Loucy (cell line): ENCODE data around the gene CFAP43.
A peak's percentile ranks its signal among the peaks of the same experiment; 100 is the strongest.

Experiments used
- H2AFZ ChIP-seq: fragments of 200-600 bp; sonication (generic); 2 replicates; pipeline ENCODE4 v1.6.0; 2016; ENCODE audit warnings: antibody characterized with exemption, mild to moderate bottlenecking, low read length, moderate library complexity
- H3F3A ChIP-seq: fragments of 200-600 bp; 2 replicates; pipeline ENCODE4 v1.6.0; 2016; ENCODE audit warnings: antibody characterized with exemption, low read depth, mild to moderate bottlenecking
- H3K27me3 ChIP-seq: fragments of 200-600 bp; sonication (generic); 2 replicates; pipeline ENCODE4 v1.6.1; 2014; ENCODE audit warnings: low read length, mild to moderate bottlenecking; ENCODE audit not compliant: insufficient read depth, poor library complexity, severe bottlenecking
- H3K36me3 ChIP-seq: fragments of 200-600 bp; sonication (generic); 2 replicates; pipeline ENCODE4 v1.6.1; 2016; ENCODE audit warnings: low read length; ENCODE audit not compliant: insufficient read depth
- H3K4me1 ChIP-seq: fragments of 200-600 bp; sonication (generic); 2 replicates; pipeline ENCODE4 v1.5.1; 2014; ENCODE audit warnings: low read length, mild to moderate bottlenecking; ENCODE audit not compliant: insufficient read depth, poor library complexity, severe bottlenecking
- H3K4me2 ChIP-seq: fragments of 200-600 bp; sonication (generic); 2 replicates; pipeline ENCODE4 v1.6.0; 2014; ENCODE audit warnings: antibody characterized with exemption, low read length, low read depth, mild to moderate bottlenecking; ENCODE audit not compliant: poor library complexity, severe bottlenecking
- H3K4me3 ChIP-seq: fragments of 200-600 bp; sonication (generic); 2 replicates; pipeline ENCODE4 v1.5.1; 2014; ENCODE audit warnings: low read length, mild to moderate bottlenecking, mixed read lengths; ENCODE audit not compliant: poor library complexity, severe bottlenecking
- H3K79me2 ChIP-seq: fragments of 200-600 bp; sonication (generic); 2 replicates; pipeline ENCODE4 v1.6.1; 2014; ENCODE audit warnings: low read length; ENCODE audit not compliant: insufficient read depth
- H3K9ac ChIP-seq: fragments of 200-600 bp; sonication (generic); 2 replicates; pipeline ENCODE4 v1.6.0; 2014; ENCODE audit warnings: mild to moderate bottlenecking, low read depth, low read length, moderate library complexity; ENCODE audit not compliant: poor library complexity, severe bottlenecking
- H3K9me2 ChIP-seq: fragments of 200-600 bp; sonication (generic); replicated peaks from 2 replicates; pipeline ENCODE4 v1.6.1; 2016; ENCODE audit warnings: low read depth, low read length, mixed read lengths
- H3K9me3 ChIP-seq: fragments of 200-600 bp; sonication (generic); 2 replicates; pipeline ENCODE4 v1.6.1; 2014; ENCODE audit warnings: mild to moderate bottlenecking, antibody characterized with exemption, low read length, low read depth; ENCODE audit not compliant: insufficient read depth
- H4K20me1 ChIP-seq: fragments of 200-600 bp; sonication (generic); 2 replicates; pipeline ENCODE4 v1.6.0; 2014; ENCODE audit warnings: antibody characterized with exemption, low read length, mild to moderate bottlenecking; ENCODE audit not compliant: insufficient read depth, poor library complexity, severe bottlenecking
- EZH2phosphoT487 ChIP-seq: fragments of 200-600 bp; IDR thresholded peaks from 2 replicates; pipeline ENCODE4 v1.6.1; 2018; ENCODE audit warnings: antibody characterized with exemption, mild to moderate bottlenecking, moderate library complexity, borderline replicate concordance
- TF ChIP-seq, protein P1 (sequence below): fragments of 200-600 bp; sonication (generic); conservative IDR thresholded peaks from 2 replicates; pipeline ENCODE4 v1.5.1; 2014; ENCODE audit warnings: mild to moderate bottlenecking, antibody characterized with exemption, low read length

The CFAP43 gene

GRCh38 chr10:104277785-104278184 is 45.6 kb upstream of the CFAP43 start:
- Histone ChIP-seq H3K4me1 (no peaks in the 10 kb centered on the region), H3K9ac (no peak overlapping the region), H3K9me2 (no peaks in the 10 kb centered on the region), H3K9me3 (no peaks in the 10 kb centered on the region), H3K4me2 (no peak overlapping the region), H3K4me3 (no peak overlapping the region), H3F3A (no peaks in the 10 kb centered on the region), H3K36me3 (no peaks in the 10 kb centered on the region), H2AFZ (no peak overlapping the region), H4K20me1 (no peaks in the 10 kb centered on the region), H3K79me2 (no peaks in the 10 kb centered on the region), H3K27me3 (no peaks in the 10 kb centered on the region)
- no peak for TF ChIP-seq EZH2phosphoT487
- TF ChIP-seq, protein P1, sequence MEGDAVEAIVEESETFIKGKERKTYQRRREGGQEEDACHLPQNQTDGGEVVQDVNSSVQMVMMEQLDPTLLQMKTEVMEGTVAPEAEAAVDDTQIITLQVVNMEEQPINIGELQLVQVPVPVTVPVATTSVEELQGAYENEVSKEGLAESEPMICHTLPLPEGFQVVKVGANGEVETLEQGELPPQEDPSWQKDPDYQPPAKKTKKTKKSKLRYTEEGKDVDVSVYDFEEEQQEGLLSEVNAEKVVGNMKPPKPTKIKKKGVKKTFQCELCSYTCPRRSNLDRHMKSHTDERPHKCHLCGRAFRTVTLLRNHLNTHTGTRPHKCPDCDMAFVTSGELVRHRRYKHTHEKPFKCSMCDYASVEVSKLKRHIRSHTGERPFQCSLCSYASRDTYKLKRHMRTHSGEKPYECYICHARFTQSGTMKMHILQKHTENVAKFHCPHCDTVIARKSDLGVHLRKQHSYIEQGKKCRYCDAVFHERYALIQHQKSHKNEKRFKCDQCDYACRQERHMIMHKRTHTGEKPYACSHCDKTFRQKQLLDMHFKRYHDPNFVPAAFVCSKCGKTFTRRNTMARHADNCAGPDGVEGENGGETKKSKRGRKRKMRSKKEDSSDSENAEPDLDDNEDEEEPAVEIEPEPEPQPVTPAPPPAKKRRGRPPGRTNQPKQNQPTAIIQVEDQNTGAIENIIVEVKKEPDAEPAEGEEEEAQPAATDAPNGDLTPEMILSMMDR, result no peak

DNA sequence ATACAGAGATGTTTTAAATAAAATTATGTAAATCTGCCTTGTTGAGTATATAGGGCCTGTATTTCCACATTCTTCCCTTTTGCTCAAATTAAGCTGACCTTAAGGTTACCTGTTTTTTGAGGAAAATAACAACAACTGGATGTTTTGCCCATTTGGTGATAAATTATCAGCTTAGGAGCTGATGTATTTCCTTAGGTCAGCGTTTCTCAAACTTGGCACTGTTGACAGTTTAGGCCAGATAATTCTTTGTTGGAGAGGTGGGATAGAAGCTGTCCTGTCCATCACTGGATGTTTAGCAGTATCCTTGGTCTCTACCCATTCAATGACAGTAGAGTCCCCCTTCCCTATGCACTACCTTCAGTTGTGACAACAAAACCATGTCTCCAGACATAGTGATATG is 44.0 kb upstream of the CFAP43 start:
- Histone ChIP-seq H3K79me2 (no peaks in the 10 kb centered on the region), H3K36me3 (no peaks in the 10 kb centered on the region), H3K27me3 (no peaks in the 10 kb centered on the region), H3K9me3 (no peaks in the 10 kb centered on the region), H3K9me2 (no peaks in the 10 kb centered on the region), H2AFZ (no peak overlapping the region), H3K4me3 (no peak overlapping the region), H4K20me1 (no peaks in the 10 kb centered on the region), H3K4me2 (no peak overlapping the region), H3F3A (no peaks in the 10 kb centered on the region), H3K9ac (no peak overlapping the region), H3K4me1 (no peaks in the 10 kb centered on the region)
- TF ChIP-seq, protein P1, result no peak
- no peak for TF ChIP-seq EZH2phosphoT487

DNA sequence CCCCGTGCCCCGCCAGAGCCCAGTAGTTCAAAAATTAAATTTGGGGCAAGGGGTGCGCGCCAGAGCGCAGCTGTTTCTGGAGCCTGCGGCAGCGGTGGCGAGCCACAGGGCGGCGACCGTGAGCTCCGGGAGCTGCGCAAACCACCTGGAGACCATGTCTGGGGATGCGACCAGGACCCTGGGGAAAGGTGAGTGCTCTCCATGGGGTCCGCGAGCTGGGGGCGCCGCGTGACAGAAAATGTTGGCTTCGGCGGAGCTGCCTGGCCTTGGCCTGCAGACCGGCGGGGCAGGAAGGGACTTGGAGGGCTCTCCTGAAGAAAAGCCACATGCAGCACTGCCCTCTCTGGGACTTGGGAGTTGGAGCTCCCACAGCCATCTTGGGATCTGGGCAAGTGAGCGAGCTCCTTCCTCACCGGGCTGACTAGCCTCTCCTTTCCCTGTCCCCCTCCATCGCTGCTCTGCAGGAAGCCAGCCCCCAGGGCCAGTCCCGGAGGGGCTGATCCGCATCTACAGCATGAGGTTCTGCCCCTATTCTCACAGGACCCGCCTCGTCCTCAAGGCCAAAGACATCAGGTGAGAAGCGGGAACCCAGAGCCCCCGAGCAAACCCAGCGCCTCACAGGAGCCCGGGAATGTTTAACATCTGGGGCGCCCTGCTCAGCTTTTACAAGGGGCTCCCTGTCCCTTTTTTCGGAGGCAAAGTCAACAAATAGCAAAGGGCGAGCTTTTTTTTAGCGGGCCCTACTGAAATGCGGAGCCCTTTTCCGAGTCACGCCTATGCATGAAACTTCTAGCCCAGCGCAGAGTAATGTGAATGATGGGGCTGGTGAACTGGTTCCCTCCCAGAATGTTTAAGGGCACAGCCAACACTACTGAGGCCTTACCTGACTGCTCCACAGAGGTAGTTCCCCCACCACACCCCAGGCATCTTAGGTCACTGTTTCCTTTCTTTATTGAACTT is 42.9 kb upstream of the CFAP43 start:
- H3K9me2 ChIP-seq, result no peaks in the 10 kb centered on the region
- H3K27me3 ChIP-seq, result no peaks in the 10 kb centered on the region
- peak overlapping the region; percentile 51; the same call in 1 of the 2 replicates for H2AFZ ChIP-seq
- no peaks in the 10 kb centered on the region for H3F3A ChIP-seq
- no peaks in the 10 kb centered on the region for H3K79me2 ChIP-seq
- no peak for TF ChIP-seq EZH2phosphoT487
- TF ChIP-seq, protein P1, result peak; percentile 63
- no peaks in the 10 kb centered on the region for H4K20me1 ChIP-seq
- no peaks in the 10 kb centered on the region for H3K4me1 ChIP-seq
- no peak overlapping the region for H3K9ac ChIP-seq
- no peaks in the 10 kb centered on the region for H3K9me3 ChIP-seq
- H3K36me3 ChIP-seq, result no peaks in the 10 kb centered on the region
- H3K4me3 ChIP-seq, result no peak overlapping the region
- H3K4me2 ChIP-seq, result no peak overlapping the region
